Stomach (tissue), 4 donors: ENCODE results near the gene SPARCL1.

ENCODE experiments used
- CTCF ChIP-seq, 7 experiments: fragments of 450-650 bp in 4 of 7; fragments of 200-600 bp in 3 of 7; sonication (generic) in 3 of 7; IDR thresholded peaks; one replicate each; pipeline ENCODE4 v1.5.1; 2016 to 2019; ENCODE audit warnings: antibody characterized with exemption in 7 of 7, control low read depth in 2 of 7, mild to moderate bottlenecking in 1 of 7
- POLR2A ChIP-seq, 4 donors: fragments of 450-650 bp; IDR thresholded peaks; one replicate each; pipeline ENCODE4 v1.6.1; 2016; ENCODE audit warnings: antibody characterized with exemption in 4 of 4, control low read depth in 2 of 4, mild to moderate bottlenecking in 1 of 4, moderate library complexity in 1 of 4

- TF ChIP-seq POLR2A (IDR thresholded peaks at IDR 0.05) (no peak), CTCF (IDR thresholded peaks at IDR 0.05) (no peak)
Observed at GRCh38 chr4:87498446-87498900, 30.7 kb downstream of the SPARCL1 start.
